HG03565 (cell line): ENCODE measurements around the gene CCL28.
"Not testable (repeated sequence)": the region's sequence is repeated elsewhere in the genome, so short reads cannot be mapped to it uniquely, and the experiment has no call there.

Experiments used
- ATAC-seq: cut with Tn5 transposase; IDR thresholded peaks from one replicate; pipeline ENCODE4 v1.9.1; 2021; ENCODE audit warnings: mild to moderate bottlenecking, moderate library complexity; ENCODE audit not compliant: unreplicated experiment

The CCL28 gene

DNA sequence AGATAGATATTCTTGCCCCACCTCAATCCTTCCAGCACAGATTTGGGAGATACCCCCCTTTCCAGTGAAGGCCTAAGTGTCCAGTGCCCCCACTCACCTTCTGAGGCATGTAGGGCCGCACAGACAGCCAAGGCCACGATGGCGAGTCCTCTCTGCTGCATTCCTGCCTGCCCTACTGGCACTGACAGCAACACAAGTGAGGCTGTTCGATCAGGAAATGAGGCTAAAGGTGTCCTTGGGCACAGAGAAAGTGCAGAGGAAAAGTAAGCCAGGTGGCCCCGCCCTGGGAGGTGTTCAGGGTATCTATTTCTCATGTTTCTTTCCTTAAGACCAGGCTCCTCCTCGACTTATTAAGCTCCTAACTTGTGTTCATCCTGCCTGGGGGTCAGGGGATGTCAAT, at the start of gene CCL28:
TSS of gene CCL28 (minus strand) at position 236 of the 400 bp plus-strand sequence. CDS start at position 161, 75 bp downstream.
- ATAC-seq = no peak

DNA sequence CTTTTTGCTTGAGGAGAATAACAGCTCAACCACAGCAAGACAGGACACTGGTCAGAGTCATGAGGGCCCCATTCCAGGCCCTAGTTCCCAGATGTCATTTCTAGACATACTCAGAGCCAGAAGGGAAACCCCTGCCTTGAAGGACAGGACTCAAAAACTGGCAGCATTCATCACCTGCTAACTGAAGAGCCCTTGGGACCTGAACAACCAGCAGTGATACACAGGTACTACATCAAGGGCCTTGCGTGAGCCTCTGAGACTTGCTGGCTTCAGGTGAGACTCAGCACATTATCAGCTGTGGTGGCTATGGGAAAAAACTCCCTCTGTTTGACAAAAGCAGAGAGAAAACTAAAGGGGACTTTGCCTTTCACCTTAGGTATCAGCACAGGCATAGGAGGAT, 48.9 kb upstream of the CCL28 start:
- no peak for ATAC-seq

GRCh38 chr5:43456556-43456955, 44.4 kb upstream of the CCL28 start:
- ATAC-seq = no peak

- ATAC-seq = not testable (repeated sequence)
Measured at GRCh38 chr5:43441575-43441974, 29.4 kb upstream of the CCL28 start.

DNA sequence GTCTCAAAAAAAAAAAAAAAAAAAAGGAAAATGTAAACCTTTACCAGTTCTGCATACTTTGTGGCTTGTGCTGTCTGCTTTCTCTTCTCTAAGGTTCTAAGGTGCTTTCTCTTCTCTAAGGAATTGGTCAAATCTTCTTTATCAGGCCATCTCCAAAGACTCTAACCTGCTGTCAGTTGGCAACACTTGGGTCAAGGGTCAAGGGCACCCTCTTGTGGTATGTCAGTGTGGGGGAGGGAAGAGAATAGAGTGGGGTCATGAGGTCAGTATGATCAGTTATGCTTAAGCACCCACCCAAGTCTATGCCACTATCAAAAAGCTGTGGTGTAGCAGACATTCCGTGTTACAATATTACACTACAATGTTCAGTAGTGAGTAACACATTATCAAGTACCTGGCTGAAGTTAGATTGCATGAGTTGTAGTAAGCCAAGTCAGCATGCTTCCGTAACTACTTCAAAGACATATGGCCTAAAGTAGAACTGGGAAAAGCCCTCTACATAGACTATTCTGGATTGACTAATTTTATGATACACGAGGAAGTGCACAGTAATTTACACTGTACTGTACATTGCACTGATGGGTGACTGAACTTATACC, 25.0 kb upstream of the CCL28 start:
- ATAC-seq = no peak

GRCh38 chr5:43433382-43433781, 21.2 kb upstream of the CCL28 start:
- no peak for ATAC-seq

DNA sequence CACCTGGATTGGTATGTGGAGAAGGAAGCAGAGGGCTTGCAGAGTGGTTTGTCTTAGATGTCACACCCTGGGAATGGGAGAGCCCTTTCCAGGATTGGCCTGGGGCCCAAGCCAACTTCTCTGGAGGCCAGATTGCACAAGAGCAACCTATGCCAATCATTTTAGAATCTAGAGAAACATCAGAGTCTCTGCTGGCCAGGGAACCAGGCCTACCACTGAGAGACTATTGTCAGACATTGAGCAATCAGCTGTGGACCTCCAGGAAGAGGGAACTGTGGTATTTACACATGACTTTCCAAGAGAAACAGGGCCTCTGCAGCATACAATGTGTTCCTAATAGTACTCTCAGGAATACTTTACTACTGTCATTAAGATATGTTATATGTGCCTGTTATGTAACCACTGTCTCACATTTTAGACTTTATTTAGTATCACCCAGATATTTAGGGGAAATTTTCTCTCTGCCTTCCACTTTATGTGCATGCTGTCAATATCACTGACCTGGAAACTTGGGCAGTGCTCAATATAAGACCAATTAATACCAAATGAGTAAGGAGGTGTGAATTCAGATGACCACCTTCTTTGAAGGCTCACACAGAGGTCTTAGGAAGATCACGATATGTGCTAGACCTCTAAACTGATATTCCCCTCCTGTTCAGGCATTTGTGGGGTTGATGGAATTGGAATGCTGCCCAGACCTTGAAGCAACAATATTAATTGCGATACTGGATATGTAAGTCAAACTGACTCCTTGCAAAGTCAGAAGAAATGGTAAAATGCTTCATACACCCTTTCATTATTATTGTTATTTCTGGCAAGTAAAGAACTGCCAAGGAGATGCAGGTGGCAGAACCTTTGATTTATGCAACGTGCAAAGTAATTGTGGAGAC, 20.5 kb upstream of the CCL28 start:
- ATAC-seq = no peak

- ATAC-seq = no peak
Measured at GRCh38 chr5:43429706-43430105, 17.5 kb upstream of the CCL28 start.

- ATAC-seq = no peak
Measured at GRCh38 chr5:43429016-43429415, 16.8 kb upstream of the CCL28 start.

DNA sequence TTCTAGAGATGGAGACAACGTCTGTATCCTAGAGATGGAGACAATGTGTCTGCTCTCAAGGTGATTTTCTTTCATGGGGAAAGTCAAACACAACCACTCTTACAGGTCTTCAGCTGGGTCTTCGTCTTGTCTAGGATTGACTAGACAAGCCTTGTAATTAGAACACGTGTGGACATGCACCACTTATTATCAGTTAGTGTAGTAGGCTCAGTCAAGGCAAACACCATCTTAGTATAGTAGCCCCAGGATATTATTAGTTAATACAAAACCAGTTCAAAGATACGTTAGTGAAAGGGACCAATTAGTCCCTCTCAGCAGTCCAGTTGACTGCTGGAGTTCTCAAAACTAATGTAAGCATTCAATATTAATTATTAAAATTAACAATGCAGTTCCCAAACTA, 15.1 kb upstream of the CCL28 start:
- ATAC-seq = no peak

DNA sequence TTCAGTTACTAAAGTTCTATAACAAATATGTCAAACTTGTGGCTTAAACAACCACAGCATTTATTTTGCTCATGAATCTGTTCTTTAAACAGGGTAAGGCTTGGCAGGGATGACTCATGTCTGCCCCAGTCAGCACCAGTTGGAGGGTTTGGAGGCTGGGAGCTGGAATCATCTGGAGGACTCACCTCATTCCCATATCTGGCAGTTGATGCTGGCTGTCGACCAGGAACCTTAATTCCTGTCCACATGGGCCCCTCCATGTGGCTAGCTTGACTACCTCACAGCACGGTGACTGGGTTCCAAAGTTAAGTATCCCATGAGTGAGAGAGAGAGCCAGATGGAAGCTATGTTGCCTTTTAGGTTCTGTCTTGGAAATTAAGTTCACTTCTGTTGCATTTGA, 13.8 kb upstream of the CCL28 start:
- no peak for ATAC-seq

GRCh38 chr5:43423086-43423485, 10.9 kb upstream of the CCL28 start:
- ATAC-seq = not testable (repeated sequence)

DNA sequence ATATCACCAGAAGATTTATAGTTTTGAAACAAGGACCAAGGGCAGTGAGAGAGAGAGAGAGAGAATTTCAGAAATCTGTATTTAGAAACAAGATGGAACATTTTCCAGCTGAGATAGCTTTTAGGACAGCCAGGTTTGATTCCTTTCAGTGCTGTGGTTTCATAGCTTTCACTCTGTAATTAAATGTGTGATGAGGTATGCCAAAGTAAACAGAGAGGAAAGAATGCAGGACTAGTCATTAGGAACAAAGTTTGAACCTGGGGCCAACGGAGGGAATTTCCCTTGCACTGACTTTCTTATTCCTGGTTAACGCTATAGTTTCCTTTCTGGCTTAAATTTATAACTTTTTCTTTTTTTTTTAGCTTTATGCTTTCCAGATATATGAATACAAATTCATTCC, 10.0 kb upstream of the CCL28 start:
- no peak for ATAC-seq

GRCh38 chr5:43421450-43422133, 9.4 kb upstream of the CCL28 start:
- no peak for ATAC-seq

DNA sequence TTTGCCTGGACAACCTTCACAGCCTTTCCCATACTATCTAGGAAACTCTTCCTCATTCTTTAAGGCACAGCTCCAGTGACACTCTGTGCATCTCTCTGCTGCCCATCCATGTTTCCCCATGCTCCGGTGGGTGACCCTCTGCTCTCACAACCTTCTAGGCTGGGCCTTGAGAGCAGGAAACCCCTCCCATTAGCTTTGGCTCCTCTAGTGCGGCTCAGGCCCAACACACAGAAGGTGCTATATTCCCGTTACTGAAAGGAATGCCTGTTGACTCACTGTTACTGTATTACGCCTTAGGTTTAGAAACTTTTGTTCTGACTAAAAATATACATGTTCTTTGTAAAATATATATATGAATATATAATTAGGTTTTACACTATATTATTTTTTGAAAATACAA, 8.1 kb upstream of the CCL28 start:
- no peak for ATAC-seq

GRCh38 chr5:43418561-43418960, 6.4 kb upstream of the CCL28 start:
- ATAC-seq = no peak

GRCh38 chr5:43416803-43417394, 4.7 kb upstream of the CCL28 start:
- no peak for ATAC-seq

GRCh38 chr5:43415935-43416802, 4.0 kb upstream of the CCL28 start:
- ATAC-seq = no peak

DNA sequence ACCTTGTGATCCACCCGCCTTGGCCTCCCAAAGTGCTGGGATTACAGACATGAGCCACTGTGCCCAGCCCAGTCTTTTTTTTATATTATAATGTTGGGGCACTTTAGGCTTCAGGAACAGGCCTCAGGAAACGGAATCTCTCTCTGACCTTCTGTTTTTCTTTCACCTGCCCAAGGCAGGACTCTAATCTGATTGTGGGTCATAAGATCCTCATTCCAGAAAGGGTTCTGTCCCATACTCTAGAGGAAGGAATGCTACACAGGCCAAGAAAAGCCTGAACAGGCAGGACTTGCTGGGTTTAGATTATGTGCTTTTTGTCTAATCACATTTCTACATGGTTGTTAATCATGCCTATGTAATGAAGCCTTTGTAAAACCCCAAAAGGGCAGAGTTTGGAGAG, 1.8 kb upstream of the CCL28 start:
- no peak for ATAC-seq

DNA sequence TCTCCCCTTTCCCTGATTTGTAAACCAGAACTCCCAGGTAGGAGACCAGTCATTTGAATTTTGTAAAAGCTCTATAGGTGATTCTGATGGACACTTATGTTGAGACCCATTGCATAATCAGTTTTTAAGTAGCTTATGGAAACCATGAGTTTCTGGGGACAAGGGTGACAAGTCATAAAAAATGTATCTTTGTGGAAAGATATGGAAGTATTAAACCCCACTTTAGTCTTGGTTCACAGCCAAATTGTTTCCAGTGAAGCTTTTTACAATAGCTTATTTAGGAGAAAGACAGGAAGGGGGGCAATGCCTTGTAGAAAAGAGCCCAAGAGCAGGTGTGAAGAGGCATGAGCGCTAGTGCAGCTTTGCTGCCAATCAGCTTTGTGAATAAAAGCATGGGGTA, 453 bp upstream of the CCL28 start:
- no peak for ATAC-seq

- ATAC-seq = no peak
Measured at GRCh38 chr5:43411495-43411894, 696 bp downstream of the CCL28 start.
